ENCODE results near the gene ABCC5.

GRCh38 chr3:183879243-183879642 lies 138.4 kb downstream of the ABCC5 start:
- no peak for TF ChIP-seq POLR2A (IDR thresholded peaks at IDR 0.05)
- TF ChIP-seq, protein P1, sequence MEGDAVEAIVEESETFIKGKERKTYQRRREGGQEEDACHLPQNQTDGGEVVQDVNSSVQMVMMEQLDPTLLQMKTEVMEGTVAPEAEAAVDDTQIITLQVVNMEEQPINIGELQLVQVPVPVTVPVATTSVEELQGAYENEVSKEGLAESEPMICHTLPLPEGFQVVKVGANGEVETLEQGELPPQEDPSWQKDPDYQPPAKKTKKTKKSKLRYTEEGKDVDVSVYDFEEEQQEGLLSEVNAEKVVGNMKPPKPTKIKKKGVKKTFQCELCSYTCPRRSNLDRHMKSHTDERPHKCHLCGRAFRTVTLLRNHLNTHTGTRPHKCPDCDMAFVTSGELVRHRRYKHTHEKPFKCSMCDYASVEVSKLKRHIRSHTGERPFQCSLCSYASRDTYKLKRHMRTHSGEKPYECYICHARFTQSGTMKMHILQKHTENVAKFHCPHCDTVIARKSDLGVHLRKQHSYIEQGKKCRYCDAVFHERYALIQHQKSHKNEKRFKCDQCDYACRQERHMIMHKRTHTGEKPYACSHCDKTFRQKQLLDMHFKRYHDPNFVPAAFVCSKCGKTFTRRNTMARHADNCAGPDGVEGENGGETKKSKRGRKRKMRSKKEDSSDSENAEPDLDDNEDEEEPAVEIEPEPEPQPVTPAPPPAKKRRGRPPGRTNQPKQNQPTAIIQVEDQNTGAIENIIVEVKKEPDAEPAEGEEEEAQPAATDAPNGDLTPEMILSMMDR (IDR thresholded peaks at IDR 0.05), result no peak
